B cell (primary cell): ENCODE data around the gene RNF26. TPM values are rescaled to one million over a fixed set of nuclear protein-coding genes. Genes with fewer than 3 reads are reported as not detected.

Experiments used
- ATAC-seq: fragments of 200-7000 bp; cut with Tn5 transposase; one replicate; pipeline ENCODE4 v1.10.0; 2021; ENCODE audit warnings: low read depth, mild to moderate bottlenecking, moderate number of reproducible peaks, moderate library complexity
- CTCF ChIA-PET: fragments of 350-600 bp; sonication (Branson Sonifier 250); formaldehyde crosslinking; loops from one replicate; lab custom pipeline; 2021; ENCODE audit warnings: antibody characterized with exemption, inconsistent platforms; lab: Charles Lee
- POLR2A ChIA-PET: fragments of 350-600 bp; sonication (Branson Sonifier 250); formaldehyde crosslinking; loops from one replicate; lab custom pipeline; 2021; ENCODE audit warnings: antibody characterized with exemption; lab: Charles Lee
- DNase-seq: peaks from one replicate; pipeline ENCODE4 v3.0.0; 2013
- H2AFZ ChIP-seq: 2 replicates; pipeline ENCODE4 v1.6.1; 2012; ENCODE audit warnings: mild to moderate bottlenecking, low read depth, low read length; ENCODE audit not compliant: insufficient read depth, poor library complexity, severe bottlenecking
- H3K27ac ChIP-seq, 2 donors: 1 replicate in 1 of 2; 2 replicates in 1 of 2; pipeline ENCODE4 v1.5.1; 2012 to 2013; ENCODE audit warnings: low read length in 2 of 2, mild to moderate bottlenecking in 2 of 2, moderate library complexity in 1 of 2
- H3K27me3 ChIP-seq, 4 experiments: fragments of 200-600 bp in 1 of 4; sonication (generic) in 1 of 4; replicated peaks in 1 of 4; 1 replicate in 2 of 4; 2 replicates in 2 of 4; pipeline versions ENCODE4 v1.6.1 to v1.7.0; 2013 to 2016; ENCODE audit warnings: low read length in 3 of 4, mild to moderate bottlenecking in 2 of 4, mixed read lengths in 1 of 4, moderate library complexity in 1 of 4; ENCODE audit not compliant: insufficient read depth in 4 of 4, control insufficient read depth in 3 of 4; ENCODE audit errors: control extremely low read depth in 1 of 4
- H3K36me3 ChIP-seq, 2 experiments: replicated peaks in 1 of 2; 1 replicate in 1 of 2; 2 replicates in 1 of 2; pipeline versions ENCODE4 v1.6.1 to v1.7.1; 2013; ENCODE audit warnings: low read length in 1 of 2; ENCODE audit not compliant: insufficient read depth in 2 of 2, control insufficient read depth in 1 of 2; ENCODE audit errors: control extremely low read depth in 1 of 2, extremely low read depth in 1 of 2
- H3K4me1 ChIP-seq, 2 donors: fragments of 200-600 bp in 1 of 2; sonication (generic) in 1 of 2; 1 replicate in 1 of 2; 2 replicates in 1 of 2; pipeline versions ENCODE4 v1.5.1 to v1.6.1; 2013 to 2017; ENCODE audit warnings: low read length in 2 of 2; ENCODE audit not compliant: control insufficient read depth in 2 of 2, insufficient read depth in 2 of 2
- H3K4me2 ChIP-seq: replicated peaks from 2 replicates; pipeline ENCODE3; 2012; ENCODE audit warnings: mild to moderate bottlenecking, low read depth, low read length; ENCODE audit not compliant: poor library complexity, severe bottlenecking
- H3K4me3 ChIP-seq, 5 experiments: fragments of 200-600 bp in 1 of 5; sonication (generic) in 1 of 5; 1 replicate in 3 of 5; 2 replicates in 2 of 5; pipeline versions ENCODE4 v1.5.1 to v1.7.0; 2011 to 2016; ENCODE audit warnings: low read length in 4 of 5, mild to moderate bottlenecking in 4 of 5, low read depth in 2 of 5, control low read depth in 1 of 5, moderate library complexity in 1 of 5; ENCODE audit not compliant: insufficient read depth in 1 of 5; ENCODE audit errors: control extremely low read depth in 1 of 5, extremely low read depth in 1 of 5
- H3K79me2 ChIP-seq: fragments of 200-600 bp; sonication (generic); one replicate; pipeline ENCODE4 v1.6.0; 2016; ENCODE audit warnings: low read length; ENCODE audit not compliant: control insufficient read depth, insufficient read depth
- H3K9ac ChIP-seq: fragments of 200-600 bp; sonication (generic); 2 replicates; pipeline ENCODE4 v1.6.1; 2017; ENCODE audit warnings: mild to moderate bottlenecking, low read length, moderate library complexity
- H3K9me3 ChIP-seq, 3 donors: one replicate each; pipeline versions ENCODE4 v1.6.1 to v1.7.1; 2013; ENCODE audit warnings: low read length in 2 of 3; ENCODE audit not compliant: control insufficient read depth in 2 of 3, insufficient read depth in 1 of 3; ENCODE audit errors: control extremely low read depth in 1 of 3
- H4K20me1 ChIP-seq: 2 replicates; pipeline ENCODE4 v1.6.0; 2012; ENCODE audit warnings: mild to moderate bottlenecking, low read length; ENCODE audit not compliant: insufficient read depth, control insufficient read depth, poor library complexity, severe bottlenecking
- H3K27ac Mint-ChIP-seq: one replicate; pipeline ENCODE4 v1.8.0; 2021; ENCODE audit warnings: mixed read lengths
- H3K27me3 Mint-ChIP-seq: one replicate; pipeline ENCODE4 v1.8.0; 2021; ENCODE audit warnings: mixed read lengths
- H3K4me1 Mint-ChIP-seq: one replicate; pipeline ENCODE4 v1.8.0; 2021; ENCODE audit warnings: mixed read lengths
- H3K4me3 Mint-ChIP-seq: one replicate; pipeline ENCODE4 v1.8.0; 2021; ENCODE audit warnings: mixed read lengths
- H3K9me3 Mint-ChIP-seq: one replicate; pipeline ENCODE4 v1.8.0; 2022; ENCODE audit warnings: mixed read lengths; ENCODE audit not compliant: insufficient read depth
- CTCF ChIP-seq: fragments of 200-600 bp; IDR thresholded peaks from one replicate; pipeline ENCODE4 v1.8.0; 2022; ENCODE audit warnings: antibody characterized with exemption, mild to moderate bottlenecking
- EZH2 ChIP-seq: IDR thresholded peaks from 2 replicates; pipeline ENCODE4 v1.6.1; 2012; ENCODE audit warnings: borderline replicate concordance, low read depth, mild to moderate bottlenecking, moderate library complexity, low read length; ENCODE audit not compliant: insufficient read depth, poor library complexity, severe bottlenecking
- WGBS: methylation state at CpG from one replicate; pipeline ENCODE4 v1.1.5; 2013; ENCODE audit warnings: missing lambda C conversion rate; ENCODE audit not compliant: insufficient coverage; 5-methylcytosine and 5-hydroxymethylcytosine counted together
- intact Hi-C: fragments of 100-400 bp; cut with micrococcal nuclease; formaldehyde crosslinking; loops from one replicate; pipeline ENCODE4 v1.10.0; 2022
- polyA plus RNA-seq: library from polyadenylated mRNA; depleted of rRNA; stranded (reverse); fragments of >200 nt; gene quantifications from 2 replicates; pipeline ENCODE4 v1.2.3, GENCODE V29; 2012
- total RNA-seq, 2 donors: library from RNA; stranded (reverse); fragments of 120-200 nt in 1 of 2; gene quantifications; 1 replicate in 1 of 2; 2 replicates in 1 of 2; pipeline versions ENCODE4 v1.2.3 to v1.2.4, GENCODE V29; 2013 to 2022

The RNF26 gene
- total and polyA plus RNA-seq, 2 donors (not counting 1 experiment from before 2014, with no cell fraction given): 15.5 to 21.8 TPM

GRCh38 chr11:119367661-119368120 is 33.4 kb downstream of the RNF26 start:
- intact Hi-C loops: no loop called here
- Histone ChIP-seq H4K20me1 (no peaks in the 10 kb centered on the region), H3K9ac (no peak overlapping the region), H3K4me2 (no peak overlapping the region), H3K36me3 (no peaks in the 10 kb centered on the region), H3K27me3 (peaks cover 0 to 52% (median 26%) of the 10 kb centered on the region in 4 experiments), H3K4me1 (peaks cover 15 to 19% of the 10 kb centered on the region in 2 donors), H3K4me3 (no peak overlapping the region), H3K9me3 (peaks cover 0 to 19% (median 0%) of the 10 kb centered on the region in 3 donors), H3K79me2 (no peaks in the 10 kb centered on the region), H3K27ac (no peak overlapping the region), H2AFZ (no peak overlapping the region)
- Mint-ChIP-seq H3K4me1 (peaks cover 11% of the 10 kb centered on the region), H3K4me3 (no peak overlapping the region), H3K27ac (no peak overlapping the region), H3K27me3 (peaks cover 62% of the 10 kb centered on the region), H3K9me3 (no peaks in the 10 kb centered on the region)
- no peak for ATAC-seq
- POLR2A ChIA-PET: interaction anchor here (0.6 kb wide), 1 partner anchor 29 kb away, joined by 11 read pairs; no protein-coding TSS in a partner anchor
- CTCF ChIA-PET: interaction anchor here (0.5 to 3.6 kb wide), 4 partner anchors 9 to 12 kb away, joined by 3 to 16 read pairs (median 4); no protein-coding TSS in a partner anchor
- TF ChIP-seq EZH2 (no peak), CTCF (no peak)
- no peak for DNase-seq
- WGBS: 77% methylated on average over 3 of the region's 9 CpGs
